ENCODE results near the gene XIRP2. TPM values are rescaled to one million over a fixed set of nuclear protein-coding genes. Genes with fewer than 3 reads are reported as not detected.

Gene XIRP2, protein sequence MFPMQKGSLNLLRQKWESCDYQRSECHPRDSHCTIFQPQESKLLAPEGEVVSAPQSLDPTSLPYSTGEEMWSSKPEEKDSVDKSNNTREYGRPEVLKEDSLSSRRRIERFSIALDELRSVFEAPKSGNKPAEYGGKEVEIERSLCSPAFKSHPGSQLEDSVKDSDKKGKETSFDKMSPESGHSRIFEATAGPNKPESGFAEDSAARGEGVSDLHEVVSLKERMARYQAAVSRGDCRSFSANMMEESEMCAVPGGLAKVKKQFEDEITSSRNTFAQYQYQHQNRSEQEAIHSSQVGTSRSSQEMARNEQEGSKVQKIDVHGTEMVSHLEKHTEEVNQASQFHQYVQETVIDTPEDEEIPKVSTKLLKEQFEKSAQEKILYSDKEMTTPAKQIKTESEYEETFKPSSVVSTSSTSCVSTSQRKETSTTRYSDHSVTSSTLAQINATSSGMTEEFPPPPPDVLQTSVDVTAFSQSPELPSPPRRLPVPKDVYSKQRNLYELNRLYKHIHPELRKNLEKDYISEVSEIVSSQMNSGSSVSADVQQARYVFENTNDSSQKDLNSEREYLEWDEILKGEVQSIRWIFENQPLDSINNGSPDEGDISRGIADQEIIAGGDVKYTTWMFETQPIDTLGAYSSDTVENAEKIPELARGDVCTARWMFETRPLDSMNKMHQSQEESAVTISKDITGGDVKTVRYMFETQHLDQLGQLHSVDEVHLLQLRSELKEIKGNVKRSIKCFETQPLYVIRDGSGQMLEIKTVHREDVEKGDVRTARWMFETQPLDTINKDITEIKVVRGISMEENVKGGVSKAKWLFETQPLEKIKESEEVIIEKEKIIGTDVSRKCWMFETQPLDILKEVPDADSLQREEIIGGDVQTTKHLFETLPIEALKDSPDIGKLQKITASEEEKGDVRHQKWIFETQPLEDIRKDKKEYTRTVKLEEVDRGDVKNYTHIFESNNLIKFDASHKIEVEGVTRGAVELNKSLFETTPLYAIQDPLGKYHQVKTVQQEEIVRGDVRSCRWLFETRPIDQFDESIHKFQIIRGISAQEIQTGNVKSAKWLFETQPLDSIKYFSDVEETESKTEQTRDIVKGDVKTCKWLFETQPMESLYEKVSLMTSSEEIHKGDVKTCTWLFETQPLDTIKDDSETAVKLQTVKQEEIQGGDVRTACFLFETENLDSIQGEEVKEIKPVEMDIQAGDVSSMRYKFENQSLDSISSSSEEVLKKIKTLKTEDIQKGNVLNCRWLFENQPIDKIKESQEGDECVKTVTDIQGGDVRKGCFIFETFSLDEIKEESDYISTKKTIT (N-terminal part only)
- 10 to 100 TPM; 42.8 to 43.7 TPM for total RNA-seq

DNA sequence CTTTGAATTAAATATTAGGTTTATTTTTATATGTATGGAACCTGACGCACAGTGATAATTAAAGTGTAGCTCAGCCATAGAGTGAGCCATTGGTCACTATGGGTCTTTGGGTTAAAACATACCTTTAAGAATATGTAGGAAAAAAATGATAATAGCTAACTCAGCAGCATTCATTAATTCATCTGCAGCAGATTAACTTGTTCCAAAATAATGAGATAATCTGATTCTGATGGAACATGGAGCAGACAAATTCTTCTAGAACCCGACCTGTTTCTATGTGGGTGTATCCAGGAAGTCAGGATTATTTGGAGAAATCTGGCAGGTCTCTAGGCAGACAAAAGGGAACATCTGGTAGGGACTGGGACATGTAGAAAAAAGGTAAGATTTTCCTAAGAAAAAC, at the start of gene XIRP2:
Gene XIRP2, plus strand, starts transcription at position 301 of the 400 bp plus-strand sequence. CDS start 15,003 bp downstream, outside the sequence.
- Histone ChIP-seq H3K36me3 (no peaks in the 10 kb centered on the region), H3K9me3 (no peaks in the 10 kb centered on the region), H3K4me3 (no peak within 1 kb of the TSS), H3K27me3 (no peaks in the 10 kb centered on the region), H3K4me1 (no peaks in the 10 kb centered on the region), H3K27ac (no peak within 1 kb of the TSS)
- TF ChIP-seq, protein P1, sequence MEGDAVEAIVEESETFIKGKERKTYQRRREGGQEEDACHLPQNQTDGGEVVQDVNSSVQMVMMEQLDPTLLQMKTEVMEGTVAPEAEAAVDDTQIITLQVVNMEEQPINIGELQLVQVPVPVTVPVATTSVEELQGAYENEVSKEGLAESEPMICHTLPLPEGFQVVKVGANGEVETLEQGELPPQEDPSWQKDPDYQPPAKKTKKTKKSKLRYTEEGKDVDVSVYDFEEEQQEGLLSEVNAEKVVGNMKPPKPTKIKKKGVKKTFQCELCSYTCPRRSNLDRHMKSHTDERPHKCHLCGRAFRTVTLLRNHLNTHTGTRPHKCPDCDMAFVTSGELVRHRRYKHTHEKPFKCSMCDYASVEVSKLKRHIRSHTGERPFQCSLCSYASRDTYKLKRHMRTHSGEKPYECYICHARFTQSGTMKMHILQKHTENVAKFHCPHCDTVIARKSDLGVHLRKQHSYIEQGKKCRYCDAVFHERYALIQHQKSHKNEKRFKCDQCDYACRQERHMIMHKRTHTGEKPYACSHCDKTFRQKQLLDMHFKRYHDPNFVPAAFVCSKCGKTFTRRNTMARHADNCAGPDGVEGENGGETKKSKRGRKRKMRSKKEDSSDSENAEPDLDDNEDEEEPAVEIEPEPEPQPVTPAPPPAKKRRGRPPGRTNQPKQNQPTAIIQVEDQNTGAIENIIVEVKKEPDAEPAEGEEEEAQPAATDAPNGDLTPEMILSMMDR (IDR thresholded peaks at IDR 0.05) = no peak
- no peak for DNase-seq (ENCODE audit: low spot score)

DNA sequence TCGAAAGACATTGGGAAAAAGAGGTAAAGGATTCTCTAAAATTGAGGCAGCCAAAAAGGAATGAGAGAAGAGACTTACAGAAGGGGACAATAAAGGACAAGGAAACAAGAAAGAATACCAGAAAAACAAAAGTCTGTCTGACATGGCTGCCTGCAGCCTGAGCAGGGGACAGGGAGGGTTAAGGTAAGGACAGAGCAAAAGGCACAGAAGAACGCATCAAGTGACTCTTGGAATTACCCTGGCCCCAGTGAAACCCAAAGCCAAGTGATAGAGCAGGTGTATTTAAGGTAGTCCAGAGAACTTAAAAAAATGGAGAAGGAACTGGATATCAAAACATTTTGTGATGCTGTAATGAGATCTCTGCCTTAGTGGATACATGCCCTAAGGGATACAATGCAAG, 47.1 kb upstream of the XIRP2 start:
- H3K9me3 ChIP-seq = no peaks in the 10 kb centered on the region
- no peak for DNase-seq (ENCODE audit: low spot score)
- no peaks in the 10 kb centered on the region for H3K4me1 ChIP-seq
- H3K4me3 ChIP-seq = no peak overlapping the region
- H3K36me3 ChIP-seq = no peaks in the 10 kb centered on the region
- TF ChIP-seq, protein P1 (IDR thresholded peaks at IDR 0.05) = no peak
- no peak overlapping the region for H3K27ac ChIP-seq
- H3K27me3 ChIP-seq = no peaks in the 10 kb centered on the region

DNA sequence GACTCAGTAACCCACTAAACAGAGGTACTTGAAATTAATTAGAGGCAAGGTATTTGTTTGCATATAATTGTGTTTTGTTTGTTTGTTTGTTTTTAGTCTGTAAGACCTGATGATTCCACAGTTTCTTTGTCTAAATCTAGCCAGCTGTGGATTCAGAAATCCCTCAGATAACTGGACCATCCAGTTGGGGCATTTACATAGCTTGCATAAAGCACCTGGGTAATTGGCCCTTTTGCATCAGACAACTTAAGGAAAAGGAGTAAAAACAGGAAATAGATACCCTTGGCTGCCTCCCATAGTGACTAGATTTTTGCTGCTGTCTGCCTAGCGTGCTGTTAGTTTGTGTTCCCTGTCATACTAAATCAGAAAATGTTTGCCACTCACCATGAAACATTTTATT, 46.6 kb upstream of the XIRP2 start:
- Histone ChIP-seq H3K4me3 (no peak overlapping the region), H3K9me3 (no peaks in the 10 kb centered on the region), H3K36me3 (no peaks in the 10 kb centered on the region), H3K27ac (no peak overlapping the region), H3K4me1 (no peaks in the 10 kb centered on the region), H3K27me3 (no peaks in the 10 kb centered on the region)
- TF ChIP-seq, protein P1 (IDR thresholded peaks at IDR 0.05) = no peak
- no peak for DNase-seq (ENCODE audit: low spot score)

DNA sequence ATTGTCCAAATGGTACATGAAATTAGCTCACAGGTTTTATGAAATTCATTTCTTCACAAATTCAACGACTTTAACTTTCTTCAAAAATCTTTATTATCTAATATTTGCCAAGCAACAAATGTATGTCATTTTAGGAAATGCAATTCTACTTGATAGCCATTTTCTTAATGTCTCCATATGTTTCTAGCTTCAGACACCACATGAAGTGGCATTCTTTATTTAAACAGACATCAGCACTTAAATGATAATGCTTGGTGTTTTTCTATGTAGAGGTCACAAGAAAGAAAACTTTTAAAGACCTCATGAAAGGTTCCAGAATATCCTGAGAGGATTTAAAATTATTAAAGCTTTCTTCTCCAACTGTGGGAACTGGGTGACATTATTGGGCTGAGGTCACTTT, 44.2 kb upstream of the XIRP2 start:
- H3K4me3 ChIP-seq = no peak overlapping the region
- no peak overlapping the region for H3K27ac ChIP-seq
- no peaks in the 10 kb centered on the region for H3K4me1 ChIP-seq
- no peaks in the 10 kb centered on the region for H3K36me3 ChIP-seq
- DNase-seq (ENCODE audit: low spot score) = no peak
- H3K9me3 ChIP-seq = peaks cover 0 to 10% of the 10 kb centered on the region in 2 donors
- TF ChIP-seq, protein P1 (IDR thresholded peaks at IDR 0.05) = no peak
- no peaks in the 10 kb centered on the region for H3K27me3 ChIP-seq

DNA sequence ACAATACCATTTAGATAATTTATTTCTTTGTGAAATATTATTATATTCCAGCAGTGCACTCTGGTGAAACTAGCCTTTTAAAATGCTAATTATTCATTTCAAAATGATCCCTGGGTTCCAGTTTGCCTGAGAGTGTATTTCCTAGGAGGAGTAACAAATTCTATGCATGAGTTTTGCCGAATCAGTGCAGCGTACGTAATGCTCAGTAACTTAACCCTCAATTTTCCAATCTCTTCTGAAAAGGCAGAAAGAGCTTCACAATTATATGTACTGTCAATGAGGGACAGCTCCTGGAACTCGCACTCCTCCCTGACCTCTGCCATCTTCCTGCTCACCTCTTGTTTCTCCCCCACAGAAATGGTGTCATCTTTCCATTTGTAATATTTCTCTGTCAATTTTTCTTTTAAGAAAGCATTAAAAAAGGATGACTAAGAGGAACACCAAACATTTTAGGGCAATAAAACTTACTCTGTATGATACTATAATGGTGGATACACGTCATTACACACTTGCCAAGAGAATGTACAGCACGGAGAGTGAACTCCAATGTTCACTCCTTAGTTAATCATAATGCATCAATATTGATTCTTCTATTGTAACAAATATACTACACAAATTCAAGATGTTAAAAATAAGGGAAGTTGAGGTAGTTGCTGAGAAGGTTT, 25.7 kb upstream of the XIRP2 start:
- Histone ChIP-seq H3K4me1 (no peaks in the 10 kb centered on the region), H3K4me3 (no peak overlapping the region), H3K9me3 (no peaks in the 10 kb centered on the region), H3K27ac (no peak overlapping the region), H3K27me3 (no peaks in the 10 kb centered on the region), H3K36me3 (no peaks in the 10 kb centered on the region)
- no peak for DNase-seq (ENCODE audit: low spot score)
- TF ChIP-seq, protein P1 (IDR thresholded peaks at IDR 0.05) = no peak
